Caki2 (cell line): ENCODE data around the gene LRRC17. TPM values are rescaled to one million over a fixed set of nuclear protein-coding genes. Genes with fewer than 3 reads are reported as not detected.
"Not testable (repeated sequence)": the region's sequence is repeated elsewhere in the genome, so short reads cannot be mapped to it uniquely, and the experiment has no call there.

ENCODE experiments used
- DNase-seq: peaks from one replicate; pipeline ENCODE4 v3.0.0-alpha.2; 2015; ENCODE audit warnings: low read depth
- in situ Hi-C: cut with HindIII; loops from 2 replicates; pipeline ENCODE4 v1.10.0; 2016; ENCODE audit warnings: low sequenced_read_pairs, low pct_unique_long_range_greater_than_20kb, mixed read lengths
- total RNA-seq: library from RNA; depleted of rRNA; stranded (reverse); fragments of >200 nt; shearing (Covaris generic); gene quantifications from 2 replicates; pipeline ENCODE4 v1.2.3, GENCODE V29; 2014; ENCODE audit warnings: low replicate concordance

Gene LRRC17
- total RNA-seq, 1 experiment from 2014 or later = not detected

DNA sequence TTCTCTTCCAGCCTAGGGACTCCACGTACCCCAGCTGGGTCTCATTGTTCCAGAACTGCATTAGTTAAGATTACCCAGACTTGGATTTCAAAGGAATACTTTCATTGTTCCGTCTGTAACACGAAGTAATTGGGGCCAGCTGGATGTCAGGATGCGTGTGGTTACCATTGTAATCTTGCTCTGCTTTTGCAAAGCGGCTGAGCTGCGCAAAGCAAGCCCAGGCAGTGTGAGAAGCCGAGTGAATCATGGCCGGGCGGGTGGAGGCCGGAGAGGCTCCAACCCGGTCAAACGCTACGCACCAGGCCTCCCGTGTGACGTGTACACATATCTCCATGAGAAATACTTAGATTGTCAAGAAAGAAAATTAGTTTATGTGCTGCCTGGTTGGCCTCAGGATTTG, 21.0 kb downstream of the LRRC17 start:
- in situ Hi-C loops = no loop called here
- no peak for DNase-seq

DNA sequence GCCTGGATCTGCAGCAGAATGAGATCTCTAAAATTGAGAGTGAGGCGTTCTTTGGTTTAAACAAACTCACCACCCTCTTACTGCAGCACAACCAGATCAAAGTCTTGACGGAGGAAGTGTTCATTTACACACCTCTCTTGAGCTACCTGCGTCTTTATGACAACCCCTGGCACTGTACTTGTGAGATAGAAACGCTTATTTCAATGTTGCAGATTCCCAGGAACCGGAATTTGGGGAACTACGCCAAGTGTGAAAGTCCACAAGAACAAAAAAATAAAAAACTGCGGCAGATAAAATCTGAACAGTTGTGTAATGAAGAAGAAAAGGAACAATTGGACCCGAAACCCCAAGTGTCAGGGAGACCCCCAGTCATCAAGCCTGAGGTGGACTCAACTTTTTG, 21.4 kb downstream of the LRRC17 start:
- in situ Hi-C loops = no loop called here
- DNase-seq = no peak

DNA sequence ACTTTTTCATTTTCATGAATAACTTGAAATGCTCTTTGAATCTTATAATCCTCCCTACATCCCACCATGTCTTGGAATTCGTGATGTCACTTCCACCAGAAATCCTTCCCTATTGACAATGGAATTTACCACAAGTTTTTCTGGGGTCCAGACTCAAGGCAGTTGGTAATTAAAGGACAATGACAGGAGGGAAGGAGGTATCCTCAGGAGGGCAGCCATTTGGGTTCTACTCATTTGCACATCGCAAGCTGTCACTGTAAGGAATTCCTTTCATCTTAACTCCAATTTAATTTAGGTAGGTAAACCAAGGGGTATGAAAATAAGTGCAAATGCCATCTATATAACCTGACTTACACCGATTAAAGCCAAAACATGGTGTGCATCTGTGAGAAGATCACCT, 21.9 kb downstream of the LRRC17 start:
- DNase-seq = no peak
- in situ Hi-C loops = no loop called here

GRCh38 chr7:102935450-102936115, 22.8 kb downstream of the LRRC17 start:
- in situ Hi-C loops = no loop called here
- DNase-seq = no peak

DNA sequence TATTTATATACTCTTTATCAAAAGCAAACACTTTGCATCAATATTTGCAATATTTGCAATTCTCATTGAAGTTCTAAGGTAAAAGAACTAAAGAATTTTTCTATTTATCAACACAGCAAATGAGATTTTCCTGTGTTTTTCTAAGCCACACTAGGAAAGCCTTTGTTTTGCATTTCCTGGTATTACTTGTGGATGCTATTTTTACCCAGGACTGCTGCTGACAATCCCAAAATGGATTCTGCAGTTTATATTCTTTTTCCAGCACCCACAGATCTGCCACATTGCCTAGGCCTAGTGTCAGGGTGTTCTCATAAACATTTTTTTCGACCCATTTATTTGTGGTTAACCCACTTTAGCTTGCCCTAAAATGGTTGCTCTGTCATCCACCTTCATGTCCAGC, 25.9 kb downstream of the LRRC17 start:
- in situ Hi-C loops = no loop called here
- no peak for DNase-seq

- DNase-seq = no peak
- in situ Hi-C loops = no loop called here
Observed at GRCh38 chr7:102942181-102942866, 29.5 kb downstream of the LRRC17 start.

- DNase-seq = no peak
- in situ Hi-C loops = no loop called here
Observed at GRCh38 chr7:102942868-102943267, 30.1 kb downstream of the LRRC17 start.

DNA sequence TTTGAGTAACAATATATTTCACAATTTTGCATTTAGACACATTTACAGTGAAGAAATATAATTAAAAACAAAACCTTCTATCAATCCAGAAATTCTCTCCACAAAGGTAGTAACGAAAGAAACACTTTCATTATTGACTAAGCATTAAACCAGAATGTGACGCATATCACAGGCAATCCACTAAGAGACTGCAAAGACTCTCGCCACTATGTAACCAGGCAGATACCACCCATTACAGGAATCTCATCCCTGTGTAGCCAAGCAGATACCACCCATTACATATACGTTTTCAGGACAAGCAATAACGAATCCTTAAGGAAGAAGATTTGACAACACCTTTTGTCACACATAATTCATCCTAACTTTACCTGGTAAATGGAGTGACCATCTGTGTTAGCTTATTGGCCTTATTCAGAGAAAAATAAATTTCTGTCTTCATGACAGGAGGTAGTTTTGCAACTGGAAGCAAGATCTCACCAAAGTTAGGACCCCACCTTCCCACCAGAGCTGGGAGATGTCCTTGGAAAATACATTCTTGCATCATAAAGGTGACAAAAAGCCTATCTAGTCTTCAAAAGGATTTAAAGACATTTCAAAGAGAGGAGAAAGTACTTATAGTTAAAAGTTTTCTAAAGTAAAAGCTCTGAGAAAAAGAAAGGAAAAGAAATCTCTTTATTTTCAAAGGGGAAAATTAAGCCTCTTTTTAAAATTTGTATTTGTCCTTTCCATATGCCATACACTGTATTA, 30.8 kb downstream of the LRRC17 start:
- no peak for DNase-seq
- in situ Hi-C loops = no loop called here

GRCh38 chr7:102944241-102944640, 31.4 kb downstream of the LRRC17 start:
- no peak for DNase-seq
- in situ Hi-C loops = no loop called here

GRCh38 chr7:102951839-102952238, 39.0 kb downstream of the LRRC17 start:
- in situ Hi-C loops = no loop called here

DNA sequence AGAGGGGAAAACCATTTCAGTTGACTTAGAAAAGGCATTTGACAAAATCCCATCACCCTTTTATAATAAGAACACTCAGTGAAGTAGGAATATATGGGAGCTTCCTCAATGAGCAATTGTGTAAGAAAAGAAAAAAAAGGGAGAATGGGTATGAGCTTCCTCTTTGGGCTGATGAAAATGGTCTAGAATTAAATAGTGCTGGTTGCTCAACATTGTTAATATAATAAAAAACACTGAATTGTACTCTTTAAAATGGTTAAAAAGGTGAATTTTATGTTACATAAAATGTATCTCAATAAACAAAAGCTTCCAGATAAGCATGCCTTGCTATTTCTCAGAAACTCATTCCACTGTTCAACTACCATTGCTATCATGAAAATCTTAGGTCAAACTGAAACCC, 40.6 kb downstream of the LRRC17 start:
- DNase-seq = no peak
- in situ Hi-C loops = no loop called here

More at GRCh38 chr7:102951839-102952238, 39.0 kb downstream of the LRRC17 start:
- DNase-seq = no peak

- in situ Hi-C loops, DNase-seq: not testable (repeated sequence)
Observed at GRCh38 chr7:102954359-102954758, 41.6 kb downstream of the LRRC17 start.

GRCh38 chr7:102958004-102958403, 45.2 kb downstream of the LRRC17 start:
- in situ Hi-C loops, DNase-seq: not testable (repeated sequence)

GRCh38 chr7:102961993-102962392, 49.2 kb downstream of the LRRC17 start:
- in situ Hi-C loops, DNase-seq: not testable (repeated sequence)

DNA sequence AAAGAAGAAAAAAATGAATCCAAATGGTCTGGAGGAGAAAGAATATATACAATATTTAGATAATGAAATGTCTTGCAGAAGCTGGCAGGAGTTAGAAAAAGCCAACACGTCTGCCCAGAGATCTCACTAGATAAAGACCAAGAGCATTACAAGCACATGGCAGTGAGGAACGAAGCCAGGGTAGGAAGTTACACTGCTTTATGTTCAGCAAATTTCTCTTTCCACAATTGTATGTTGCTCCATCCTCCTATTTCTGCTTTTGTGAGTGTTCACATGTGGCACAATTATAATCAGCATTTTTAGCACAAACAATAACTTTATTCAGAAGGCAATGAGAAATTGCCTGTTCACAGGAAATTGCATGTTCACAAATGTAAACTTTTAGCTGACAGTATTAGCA, 53.7 kb downstream of the LRRC17 start:
- in situ Hi-C loops = no loop called here
- DNase-seq = no peak

- DNase-seq = no peak
- in situ Hi-C loops = no loop called here
Observed at GRCh38 chr7:102967798-102968197, 55.0 kb downstream of the LRRC17 start.

DNA sequence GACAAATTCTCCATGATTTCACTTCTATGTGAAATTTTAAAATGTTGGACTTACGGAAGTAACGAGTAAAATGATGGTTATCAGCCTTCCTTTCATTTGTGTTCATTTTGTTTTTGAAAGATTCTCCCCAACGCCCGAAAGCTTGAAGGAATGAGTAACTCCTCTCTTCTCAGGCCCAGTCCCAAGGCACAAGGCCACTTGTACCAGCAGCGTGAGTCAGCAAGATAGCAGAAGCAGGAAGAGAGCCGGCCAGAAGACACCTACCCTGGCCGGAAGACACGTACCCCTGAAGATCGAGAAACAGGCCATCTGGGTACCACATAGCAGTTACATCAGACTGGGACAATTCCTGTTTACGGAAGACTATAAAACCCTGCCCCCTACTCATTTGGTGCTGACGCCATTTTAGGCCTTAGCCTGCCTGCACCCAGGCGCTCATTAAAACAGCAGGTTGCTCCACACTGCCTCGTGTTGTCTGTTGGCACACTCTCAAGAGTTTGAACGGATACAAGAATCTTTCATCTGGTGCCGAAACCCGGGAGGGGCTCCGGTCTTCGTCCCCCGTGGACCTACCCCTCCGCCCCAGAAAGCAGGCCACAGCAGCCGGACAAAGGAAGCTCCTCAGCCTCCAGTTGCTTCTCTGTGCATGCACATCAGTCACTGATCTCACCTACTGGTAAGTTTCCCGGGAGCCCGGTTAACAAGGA, 60.4 kb downstream of the LRRC17 start:
- in situ Hi-C loops = no loop called here
- no peak for DNase-seq

GRCh38 chr7:102974366-102975236, 61.8 kb downstream of the LRRC17 start:
- in situ Hi-C loops = no loop called here
- no peak for DNase-seq
